Hepatocyte (in vitro differentiated cells): ENCODE measurements around the gene COG4.

Source experiments
- EZH2 ChIP-seq: fragments of 200-600 bp; sonication (generic); IDR thresholded peaks from 2 replicates; pipeline ENCODE4 v1.6.1; 2016; ENCODE audit warnings: antibody characterized with exemption, mild to moderate bottlenecking, borderline replicate concordance
- EZH2phosphoT487 ChIP-seq: fragments of 200-600 bp; sonication (generic); IDR thresholded peaks from one replicate; pipeline ENCODE4 v1.6.1; 2018; ENCODE audit warnings: antibody characterized with exemption, mild to moderate bottlenecking, low read depth, moderate library complexity; ENCODE audit not compliant: unreplicated experiment, severe bottlenecking
- TF ChIP-seq, protein P1 (sequence below): fragments of 200-600 bp; sonication (generic); IDR thresholded peaks from 2 replicates; pipeline ENCODE4 v1.5.1; 2016; ENCODE audit warnings: antibody characterized with exemption, mild to moderate bottlenecking; ENCODE audit not compliant: poor library complexity

DNA sequence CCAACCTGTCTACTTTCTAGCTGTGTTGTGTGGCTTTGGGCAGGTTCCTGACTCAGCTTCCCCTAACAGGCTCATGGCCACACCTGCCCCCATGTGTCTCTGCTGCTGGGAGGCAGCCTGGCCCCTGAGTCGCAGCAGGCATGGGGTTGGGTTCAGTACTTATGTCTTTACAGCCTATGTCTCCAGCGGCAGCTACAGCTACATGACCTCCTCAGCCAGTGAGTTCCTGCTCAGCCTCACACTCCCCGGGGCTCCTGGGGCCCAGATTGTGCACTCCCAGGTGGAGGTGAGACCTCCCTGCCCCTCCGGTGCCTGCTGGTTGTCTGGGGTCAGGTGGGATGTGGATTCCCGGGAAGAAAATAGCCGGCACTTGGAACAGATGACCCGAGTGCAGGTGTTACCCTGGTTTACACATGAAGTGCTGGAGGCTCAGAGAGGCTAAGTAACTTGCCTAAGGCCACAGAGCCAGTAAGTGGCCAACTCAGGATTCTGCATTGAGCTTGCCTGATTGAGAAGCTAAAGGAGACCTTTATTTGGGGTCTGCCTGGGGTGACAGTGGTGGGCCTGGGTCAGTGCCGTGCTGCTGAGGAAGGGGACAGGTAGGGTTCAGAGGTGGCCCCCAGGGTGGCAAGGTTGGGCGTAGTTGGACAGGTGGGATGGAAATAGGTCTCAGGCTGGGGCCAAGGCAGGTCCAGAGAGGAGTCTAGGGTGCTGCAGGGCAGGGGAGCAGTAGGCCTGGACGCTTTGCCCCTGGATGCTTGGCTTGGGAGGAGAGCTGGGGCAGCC lies 53.0 kb downstream of the COG4 start:
- TF ChIP-seq EZH2, result no peak
- TF ChIP-seq, protein P1, sequence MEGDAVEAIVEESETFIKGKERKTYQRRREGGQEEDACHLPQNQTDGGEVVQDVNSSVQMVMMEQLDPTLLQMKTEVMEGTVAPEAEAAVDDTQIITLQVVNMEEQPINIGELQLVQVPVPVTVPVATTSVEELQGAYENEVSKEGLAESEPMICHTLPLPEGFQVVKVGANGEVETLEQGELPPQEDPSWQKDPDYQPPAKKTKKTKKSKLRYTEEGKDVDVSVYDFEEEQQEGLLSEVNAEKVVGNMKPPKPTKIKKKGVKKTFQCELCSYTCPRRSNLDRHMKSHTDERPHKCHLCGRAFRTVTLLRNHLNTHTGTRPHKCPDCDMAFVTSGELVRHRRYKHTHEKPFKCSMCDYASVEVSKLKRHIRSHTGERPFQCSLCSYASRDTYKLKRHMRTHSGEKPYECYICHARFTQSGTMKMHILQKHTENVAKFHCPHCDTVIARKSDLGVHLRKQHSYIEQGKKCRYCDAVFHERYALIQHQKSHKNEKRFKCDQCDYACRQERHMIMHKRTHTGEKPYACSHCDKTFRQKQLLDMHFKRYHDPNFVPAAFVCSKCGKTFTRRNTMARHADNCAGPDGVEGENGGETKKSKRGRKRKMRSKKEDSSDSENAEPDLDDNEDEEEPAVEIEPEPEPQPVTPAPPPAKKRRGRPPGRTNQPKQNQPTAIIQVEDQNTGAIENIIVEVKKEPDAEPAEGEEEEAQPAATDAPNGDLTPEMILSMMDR, result no peak
- TF ChIP-seq EZH2phosphoT487, result no peak
